Measurements from ENCODE around the gene KCNQ1.

The KCNQ1 gene

GRCh38 chr11:2426826-2427521, 17.8 kb upstream of the KCNQ1 start:
- Histone ChIP-seq H3K27ac (ENCODE audit: poor library complexity, severe bottlenecking) (no peak overlapping the region), H3K4me1 (ENCODE audit: insufficient read depth, poor library complexity, severe bottlenecking) (no peaks in the 10 kb centered on the region), H3K4me3 (ENCODE audit: severe bottlenecking) (no peak overlapping the region), H3K9me3 (ENCODE audit: severe bottlenecking) (no peaks in the 10 kb centered on the region), H3K27me3 (ENCODE audit: insufficient read depth, poor library complexity, severe bottlenecking) (no peaks in the 10 kb centered on the region), H3K36me3 (ENCODE audit: low read depth) (no peaks in the 10 kb centered on the region)
- TF ChIP-seq CTCF (IDR thresholded peaks at IDR 0.05; ENCODE audit: poor library complexity, severe bottlenecking): no peak
- DNase-seq (ENCODE audit: low spot score) (no peak), ATAC-seq (ENCODE audit: low read depth) (no peak)

GRCh38 chr11:2427721-2428321, 17.0 kb upstream of the KCNQ1 start:
- Histone ChIP-seq H3K4me3 (ENCODE audit: severe bottlenecking) (no peak overlapping the region), H3K36me3 (ENCODE audit: low read depth) (no peaks in the 10 kb centered on the region), H3K27ac (ENCODE audit: poor library complexity, severe bottlenecking) (no peak overlapping the region), H3K4me1 (ENCODE audit: insufficient read depth, poor library complexity, severe bottlenecking) (no peaks in the 10 kb centered on the region), H3K9me3 (ENCODE audit: severe bottlenecking) (no peaks in the 10 kb centered on the region), H3K27me3 (ENCODE audit: insufficient read depth, poor library complexity, severe bottlenecking) (no peaks in the 10 kb centered on the region)
- TF ChIP-seq CTCF (IDR thresholded peaks at IDR 0.05; ENCODE audit: poor library complexity, severe bottlenecking): no peak
- DNase-seq (ENCODE audit: low spot score): no peak
- ATAC-seq (ENCODE audit: low read depth): no peak

GRCh38 chr11:2428322-2428795, 16.4 kb upstream of the KCNQ1 start:
- Histone ChIP-seq H3K27me3 (ENCODE audit: insufficient read depth, poor library complexity, severe bottlenecking) (no peaks in the 10 kb centered on the region), H3K27ac (ENCODE audit: poor library complexity, severe bottlenecking) (no peak overlapping the region), H3K4me1 (ENCODE audit: insufficient read depth, poor library complexity, severe bottlenecking) (no peaks in the 10 kb centered on the region), H3K36me3 (ENCODE audit: low read depth) (no peaks in the 10 kb centered on the region), H3K4me3 (ENCODE audit: severe bottlenecking) (no peak overlapping the region), H3K9me3 (ENCODE audit: severe bottlenecking) (no peaks in the 10 kb centered on the region)
- DNase-seq (ENCODE audit: low spot score): no peak
- TF ChIP-seq CTCF (IDR thresholded peaks at IDR 0.05; ENCODE audit: poor library complexity, severe bottlenecking): peak; percentile 56
- peak; percentile 52; the same call in 1 of the 3 replicates for ATAC-seq (ENCODE audit: low read depth)

- ATAC-seq (ENCODE audit: low read depth) (no peak), DNase-seq (ENCODE audit: low spot score) (no peak)
- no peaks in the 10 kb centered on the region for H3K9me3 ChIP-seq (ENCODE audit: severe bottlenecking)
- H3K4me1 ChIP-seq (ENCODE audit: insufficient read depth, poor library complexity, severe bottlenecking): no peaks in the 10 kb centered on the region
- TF ChIP-seq CTCF (IDR thresholded peaks at IDR 0.05; ENCODE audit: poor library complexity, severe bottlenecking): no peak
- no peak overlapping the region for H3K27ac ChIP-seq (ENCODE audit: poor library complexity, severe bottlenecking)
- no peaks in the 10 kb centered on the region for H3K36me3 ChIP-seq (ENCODE audit: low read depth)
- no peak overlapping the region for H3K4me3 ChIP-seq (ENCODE audit: severe bottlenecking)
- no peaks in the 10 kb centered on the region for H3K27me3 ChIP-seq (ENCODE audit: insufficient read depth, poor library complexity, severe bottlenecking)
Observed at GRCh38 chr11:2431395-2431794, 13.4 kb upstream of the KCNQ1 start.

- Histone ChIP-seq H3K27me3 (ENCODE audit: insufficient read depth, poor library complexity, severe bottlenecking) (no peaks in the 10 kb centered on the region), H3K4me1 (ENCODE audit: insufficient read depth, poor library complexity, severe bottlenecking) (no peaks in the 10 kb centered on the region), H3K27ac (ENCODE audit: poor library complexity, severe bottlenecking) (no peak overlapping the region), H3K9me3 (ENCODE audit: severe bottlenecking) (no peaks in the 10 kb centered on the region), H3K36me3 (ENCODE audit: low read depth) (no peaks in the 10 kb centered on the region), H3K4me3 (ENCODE audit: severe bottlenecking) (no peak overlapping the region)
- DNase-seq (ENCODE audit: low spot score) (peak; percentile 48), ATAC-seq (ENCODE audit: low read depth) (no peak)
- no peak for TF ChIP-seq CTCF (IDR thresholded peaks at IDR 0.05; ENCODE audit: poor library complexity, severe bottlenecking)
Observed at GRCh38 chr11:2432171-2432621, 12.6 kb upstream of the KCNQ1 start.
